Activated naive CD4-positive, alpha-beta T cell treated with anti-CD3 and anti-CD28 coated beads, Interleukin-2, amount 50 U/mL, for 16 hours (primary cell): ENCODE measurements around the gene CCNI.
A peak's percentile ranks its signal among the peaks of the same experiment; 100 is the strongest.
"Not testable (repeated sequence)": the region's sequence is repeated elsewhere in the genome, so short reads cannot be mapped to it uniquely, and the experiment has no call there.

Source experiments
- DNase-seq: peaks from one replicate; pipeline ENCODE4 v3.0.0-alpha.2; 2020

CCNI gene

DNA sequence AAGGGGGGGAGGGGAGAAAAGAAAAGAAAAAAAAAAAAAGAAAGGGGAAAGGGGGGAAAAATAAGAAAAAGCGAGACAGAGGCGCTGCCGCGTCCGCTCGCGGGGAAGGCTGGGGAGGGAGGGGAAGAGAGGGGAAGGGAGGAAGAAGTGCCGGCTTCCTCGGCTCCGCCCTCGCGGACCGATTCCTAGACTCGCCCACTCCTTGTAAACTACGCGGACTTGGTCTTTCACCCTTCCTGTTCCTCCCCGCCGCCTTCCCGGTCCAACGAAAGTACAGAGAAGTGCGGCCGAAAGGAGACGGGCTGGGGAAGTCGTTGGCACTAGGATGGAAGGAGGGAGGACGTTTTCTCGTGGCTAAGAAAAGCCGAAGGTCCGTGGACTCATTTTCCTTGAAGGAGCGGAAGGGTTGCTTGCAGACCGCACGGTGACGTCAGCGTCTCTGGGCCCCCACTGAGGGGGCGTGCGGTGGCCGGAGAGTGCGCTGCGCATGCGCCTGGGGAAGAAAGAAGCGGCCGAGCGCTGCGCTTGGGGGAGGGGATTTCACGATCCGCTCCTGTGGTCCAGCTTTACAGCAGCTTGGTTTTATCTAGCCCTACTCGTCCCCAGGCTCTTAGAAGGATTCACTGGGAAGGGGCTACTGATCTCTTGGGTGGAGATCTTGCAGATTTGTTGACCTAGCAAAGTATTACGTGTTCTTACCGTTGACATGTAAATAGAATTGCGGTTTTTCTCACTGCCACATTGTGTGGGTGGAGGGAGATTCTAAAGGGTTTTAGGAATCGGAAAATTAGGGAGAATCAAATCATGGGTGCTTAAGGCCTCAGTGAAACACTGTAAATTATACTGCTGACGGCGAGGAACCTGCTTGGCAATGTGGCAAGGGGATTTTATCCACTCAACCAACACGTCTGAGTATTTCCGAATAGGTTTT is at the start of gene CCNI:
TSS of gene CCNI (minus strand) at position 121 of the 931 bp plus-strand sequence. CDS start 9,627 bp downstream, outside the sequence.
- peak; percentile 89 for DNase-seq

DNA sequence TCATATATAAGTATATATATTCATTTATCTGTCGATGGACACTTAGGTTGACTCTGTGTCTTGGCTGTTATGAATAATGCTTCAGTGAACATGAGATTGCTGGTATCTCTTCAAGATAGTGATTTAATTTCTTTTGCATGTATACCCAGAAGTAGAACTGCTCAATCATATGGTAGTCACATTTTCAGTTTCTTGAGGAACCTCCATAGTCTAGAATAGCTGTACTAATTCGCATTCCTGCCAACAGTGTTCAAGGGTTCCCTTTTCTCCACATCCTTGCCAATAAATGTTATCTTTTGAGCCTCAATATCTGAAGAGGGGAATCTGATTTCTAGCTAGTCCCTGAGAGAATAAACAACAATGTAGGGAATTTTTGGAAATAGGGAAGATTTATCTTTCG is 48.8 kb upstream of the CCNI start:
- no peak for DNase-seq

DNA sequence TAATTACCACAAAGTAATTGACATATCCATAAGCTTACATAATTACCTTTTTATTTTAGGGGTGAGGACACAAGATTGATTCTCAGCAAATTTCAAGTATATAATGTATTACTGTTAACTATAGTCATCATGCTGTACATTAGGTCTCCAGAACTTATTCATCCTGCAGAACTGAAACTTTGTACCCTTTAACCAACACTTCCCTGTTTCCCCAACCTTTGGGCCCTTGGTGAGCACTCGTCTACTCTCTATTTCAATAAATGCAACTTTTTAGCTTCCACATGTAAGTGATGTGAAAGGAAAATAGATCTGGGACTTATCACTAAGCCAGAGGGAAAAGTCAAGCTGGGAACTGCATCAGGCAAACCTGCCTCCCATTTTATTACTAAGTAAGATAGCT is 47.6 kb upstream of the CCNI start:
- DNase-seq: no peak

GRCh38 chr4:77122656-77123055 is 46.9 kb upstream of the CCNI start:
- DNase-seq: no peak

- no peak for DNase-seq
Measured at GRCh38 chr4:77121736-77122240, 46.0 kb upstream of the CCNI start.

DNA sequence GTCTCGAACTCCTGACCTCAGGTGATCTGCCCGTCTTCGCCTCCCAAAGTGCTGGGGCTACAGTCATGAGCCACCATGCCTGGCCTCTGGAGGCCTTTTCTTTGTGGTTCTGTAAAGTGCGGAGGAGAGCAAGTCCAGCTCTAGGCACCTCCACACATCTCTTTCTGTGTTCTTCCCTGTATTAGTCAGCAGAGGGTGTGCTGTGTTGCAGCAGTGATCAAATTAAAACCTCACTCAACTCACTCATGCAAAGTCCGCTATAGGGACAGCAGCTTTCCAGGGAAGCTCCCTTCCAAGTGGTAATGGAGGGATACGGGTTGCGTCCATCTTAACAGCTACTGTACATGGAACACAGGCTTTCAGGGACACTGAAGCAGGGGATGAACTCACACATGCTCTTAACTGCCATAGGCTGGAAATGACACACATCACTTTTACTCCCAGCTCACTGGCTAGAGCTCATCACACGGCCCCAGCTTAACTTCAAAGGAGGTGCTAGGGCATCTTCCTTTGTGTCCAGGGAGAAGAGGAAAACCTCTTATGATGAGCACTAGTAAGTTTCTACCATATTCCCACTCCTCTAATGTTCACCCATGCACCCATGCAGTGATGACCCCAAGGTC is 45.2 kb upstream of the CCNI start:
- no peak for DNase-seq

DNA sequence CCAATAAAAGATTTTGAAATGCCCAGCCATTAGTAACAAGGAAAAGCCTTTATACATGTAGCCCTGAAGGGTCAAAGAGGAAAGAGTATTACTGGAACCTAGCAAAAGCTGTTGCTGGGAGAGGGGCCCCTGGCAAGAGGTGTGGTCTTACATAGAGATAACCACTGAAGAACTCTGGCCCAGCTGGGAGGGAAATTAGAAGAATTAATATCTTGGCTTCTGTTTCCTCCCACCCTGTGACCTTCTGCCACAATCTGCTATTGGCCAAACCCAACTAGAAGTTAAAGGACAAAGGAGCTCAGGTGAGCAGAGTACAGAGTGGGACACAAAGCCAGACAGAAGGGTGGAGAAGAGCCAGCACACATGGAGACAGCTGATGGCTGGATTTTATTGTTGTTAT is 41.9 kb upstream of the CCNI start:
- DNase-seq: no peak

DNA sequence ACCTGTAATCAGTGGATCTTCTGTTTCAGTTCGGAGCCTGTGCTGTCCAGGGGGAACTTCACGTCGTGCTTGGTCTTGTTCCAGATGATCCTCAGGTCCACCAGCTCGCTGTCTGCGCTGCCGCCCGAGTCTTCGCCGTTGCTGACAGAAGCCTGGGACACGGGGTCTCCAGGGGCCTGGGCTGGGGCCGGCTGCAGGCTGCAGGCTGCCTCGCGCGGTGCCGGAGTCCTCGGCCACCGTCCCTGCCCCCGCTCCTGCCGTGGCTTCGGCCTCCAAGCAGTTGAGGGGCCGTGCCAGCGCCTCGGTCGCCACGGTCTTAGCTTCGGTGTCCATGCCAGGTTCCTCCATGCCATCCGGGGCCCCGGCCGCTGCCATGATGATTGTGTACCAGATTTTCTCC is 37.3 kb upstream of the CCNI start:
- no peak for DNase-seq

GRCh38 chr4:77110730-77111129 is 34.9 kb upstream of the CCNI start:
- DNase-seq: no peak

DNA sequence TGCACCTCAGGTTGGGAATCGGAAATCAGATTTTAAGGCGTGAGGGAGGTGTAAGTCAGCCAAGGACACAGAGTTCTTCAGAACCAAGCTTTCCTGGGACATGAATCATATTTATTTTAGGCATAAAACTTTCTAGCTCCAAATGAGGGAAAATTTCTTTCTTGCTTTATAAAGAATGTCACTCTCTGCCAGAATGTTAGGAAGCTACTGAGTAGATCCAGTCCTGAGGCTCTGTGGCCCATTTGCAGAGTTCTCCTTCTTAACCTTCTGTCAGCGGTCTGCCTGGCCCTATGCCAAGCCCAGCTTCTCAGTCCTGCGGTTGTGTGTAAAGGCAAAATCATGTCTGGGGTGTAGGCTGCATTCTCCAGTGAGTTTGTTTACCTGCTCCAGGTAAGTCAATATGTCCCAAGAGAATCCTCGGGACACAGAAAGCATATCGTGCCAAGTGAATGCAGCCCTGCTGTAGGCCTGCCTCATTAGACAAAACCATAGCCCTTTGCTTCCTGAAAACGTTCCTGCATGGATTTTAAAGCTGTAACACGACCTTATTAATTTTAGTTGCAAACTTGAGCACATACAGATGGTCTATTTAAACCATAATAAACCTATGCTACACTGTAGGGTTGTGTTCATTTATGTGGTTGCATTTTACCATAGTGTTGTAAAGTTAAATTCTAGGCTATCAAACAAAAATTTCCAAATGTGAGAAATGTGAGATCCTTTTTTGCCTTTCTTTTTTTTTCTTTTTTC is 29.2 kb upstream of the CCNI start:
- no peak for DNase-seq

DNA sequence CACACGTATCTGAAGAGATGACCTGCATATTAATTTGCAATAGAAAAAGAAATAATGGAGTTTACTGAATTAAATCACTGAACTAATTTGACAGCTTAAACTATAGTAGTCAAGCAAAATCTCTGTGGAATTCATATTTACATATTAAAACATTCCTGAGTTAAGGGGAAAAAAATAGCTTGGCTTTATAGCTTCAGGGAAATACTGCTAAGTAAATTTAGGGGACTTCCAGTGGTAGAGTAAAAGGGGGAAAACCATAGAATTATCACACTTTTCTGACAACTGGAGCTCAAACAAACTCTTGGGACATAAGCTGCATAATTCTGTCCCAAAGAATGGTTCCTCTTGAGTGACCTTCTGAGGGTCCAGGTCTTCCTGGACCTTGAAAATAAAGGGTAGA is 28.6 kb upstream of the CCNI start:
- DNase-seq: no peak

GRCh38 chr4:77100234-77100633 is 24.4 kb upstream of the CCNI start:
- DNase-seq: no peak

- no peak for DNase-seq
Measured at GRCh38 chr4:77097611-77098010, 21.8 kb upstream of the CCNI start.

GRCh38 chr4:77095101-77095821 is 19.5 kb upstream of the CCNI start:
- DNase-seq: peak; percentile 70

GRCh38 chr4:77094496-77094895 is 18.7 kb upstream of the CCNI start:
- no peak for DNase-seq

DNA sequence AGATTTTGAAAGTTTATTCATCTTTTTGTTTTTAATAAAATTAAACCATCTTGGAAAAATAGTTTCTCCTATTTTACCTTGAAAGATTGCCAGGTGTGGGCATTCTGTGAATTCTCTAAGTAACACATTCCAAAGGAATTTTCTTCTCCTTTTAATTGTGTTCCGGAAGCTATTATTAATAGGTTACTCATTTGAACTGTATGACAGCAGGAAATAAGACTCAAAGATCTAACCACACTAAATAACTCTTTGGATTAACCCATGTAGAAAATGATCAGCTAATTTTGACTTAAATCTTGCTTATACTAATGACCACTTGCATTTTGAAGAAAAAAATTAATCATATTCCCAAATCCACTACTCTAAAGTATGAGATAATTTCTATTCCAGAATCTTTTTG is 17.6 kb upstream of the CCNI start:
- DNase-seq: no peak

DNA sequence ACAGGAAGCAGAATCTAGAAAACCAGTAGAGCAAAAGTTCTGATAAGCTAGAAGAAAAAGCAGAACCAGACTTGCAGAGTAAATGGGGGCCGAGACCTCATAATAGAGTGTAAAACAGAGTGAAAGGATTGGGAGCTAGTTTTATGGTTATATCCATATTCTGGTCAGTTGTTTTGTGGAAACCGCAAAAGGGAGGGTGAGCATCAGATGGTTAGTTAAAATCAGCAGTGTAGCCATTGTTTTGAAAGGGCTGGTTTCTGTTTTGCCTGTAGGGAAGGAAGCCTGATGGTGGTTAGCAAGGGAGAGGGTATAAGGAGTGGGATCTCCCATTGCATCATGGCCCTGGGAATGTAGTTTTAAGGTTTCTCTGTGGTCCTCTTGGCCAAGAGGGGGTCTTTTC is 17.2 kb upstream of the CCNI start:
- DNase-seq: no peak

GRCh38 chr4:77089866-77090265 is 14.1 kb upstream of the CCNI start:
- no peak for DNase-seq

- not testable (repeated sequence) for DNase-seq
Measured at GRCh38 chr4:77087027-77087426, 11.2 kb upstream of the CCNI start.

DNA sequence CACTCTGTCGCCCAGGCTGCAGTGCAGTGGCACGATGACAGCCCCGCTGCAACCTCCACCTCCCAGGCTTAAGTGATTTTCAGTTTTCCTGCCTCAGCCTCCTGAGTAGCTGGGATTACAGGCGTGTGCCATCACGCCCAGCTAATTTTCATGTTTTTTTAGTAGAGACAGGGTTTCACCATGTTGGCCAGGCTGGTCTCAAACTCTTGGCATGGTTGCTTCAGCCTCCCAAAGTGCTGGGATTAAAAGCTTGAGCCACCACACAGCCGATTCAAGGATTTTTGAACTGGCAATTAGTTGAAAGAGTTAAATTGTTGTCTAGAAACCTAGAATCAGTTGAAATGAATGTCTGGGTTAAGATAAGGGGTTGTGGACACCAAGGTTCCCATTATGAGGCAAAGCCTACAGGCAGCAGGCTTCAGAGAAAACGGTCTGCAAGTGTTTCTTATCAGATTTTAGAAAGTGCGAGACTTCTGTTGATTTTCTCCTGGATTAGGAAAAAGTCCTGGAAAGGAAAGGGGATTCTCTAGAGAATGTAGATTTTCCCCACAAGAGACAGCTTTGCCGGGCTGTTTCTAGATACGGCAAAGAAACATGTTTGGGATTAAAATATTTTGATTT is 8.3 kb upstream of the CCNI start:
- DNase-seq: no peak

GRCh38 chr4:77082886-77083608 is 7.3 kb upstream of the CCNI start:
- no peak for DNase-seq

- not testable (repeated sequence) for DNase-seq
Measured at GRCh38 chr4:77080806-77081205, 5.0 kb upstream of the CCNI start.
